AG09309 (cell line): Measurements from ENCODE around the gene DYNLRB1.

Experiments used
- DNase-seq: peaks from one replicate; pipeline ENCODE4 v3.0.0-alpha.2; 2010; ENCODE audit warnings: low read depth
- H3K4me3 ChIP-seq: 2 replicates; pipeline ENCODE4 v1.5.1; 2011; ENCODE audit warnings: mild to moderate bottlenecking, low read depth, low read length, moderate library complexity; ENCODE audit not compliant: control insufficient read depth
- CTCF ChIP-seq: IDR thresholded peaks from 2 replicates; pipeline ENCODE4 v1.5.1; 2011; ENCODE audit warnings: mild to moderate bottlenecking, low read depth, low read length, inconsistent platforms; ENCODE audit not compliant: insufficient read depth, control insufficient read depth; ENCODE audit errors: missing control alignments

Gene DYNLRB1

GRCh38 chr20:34529742-34530141 is 13.5 kb downstream of the DYNLRB1 start:
- no peak overlapping the region for H3K4me3 ChIP-seq
- TF ChIP-seq CTCF: no peak
- no peak for DNase-seq

GRCh38 chr20:34530342-34530741 is 14.1 kb downstream of the DYNLRB1 start:
- no peak for DNase-seq
- no peak for TF ChIP-seq CTCF
- H3K4me3 ChIP-seq: no peak overlapping the region

- DNase-seq: no peak
- no peak overlapping the region for H3K4me3 ChIP-seq
- TF ChIP-seq CTCF: no peak
These were observed 15.5 kb downstream of the DYNLRB1 start for GRCh38 chr20:34531608-34532265.

GRCh38 chr20:34532320-34532719 is 16.1 kb downstream of the DYNLRB1 start:
- DNase-seq: no peak
- no peak for TF ChIP-seq CTCF
- no peak overlapping the region for H3K4me3 ChIP-seq

- no peak for TF ChIP-seq CTCF
- DNase-seq: no peak
- H3K4me3 ChIP-seq: no peak overlapping the region
These were observed 16.5 kb downstream of the DYNLRB1 start for GRCh38 chr20:34532756-34533155.

GRCh38 chr20:34534391-34535165 is 18.4 kb downstream of the DYNLRB1 start:
- DNase-seq: no peak
- H3K4me3 ChIP-seq: no peak overlapping the region
- no peak for TF ChIP-seq CTCF
